Activated T-cell treated with anti-CD3 and anti-CD28 coated beads for 4 hours (primary cell): ENCODE data around the gene HNRNPF.
A peak's percentile ranks its signal among the peaks of the same experiment; 100 is the strongest.

Source experiments
- DNase-seq: peaks from one replicate; pipeline ENCODE4 v3.0.0-alpha.2; 2020

Gene HNRNPF

DNA sequence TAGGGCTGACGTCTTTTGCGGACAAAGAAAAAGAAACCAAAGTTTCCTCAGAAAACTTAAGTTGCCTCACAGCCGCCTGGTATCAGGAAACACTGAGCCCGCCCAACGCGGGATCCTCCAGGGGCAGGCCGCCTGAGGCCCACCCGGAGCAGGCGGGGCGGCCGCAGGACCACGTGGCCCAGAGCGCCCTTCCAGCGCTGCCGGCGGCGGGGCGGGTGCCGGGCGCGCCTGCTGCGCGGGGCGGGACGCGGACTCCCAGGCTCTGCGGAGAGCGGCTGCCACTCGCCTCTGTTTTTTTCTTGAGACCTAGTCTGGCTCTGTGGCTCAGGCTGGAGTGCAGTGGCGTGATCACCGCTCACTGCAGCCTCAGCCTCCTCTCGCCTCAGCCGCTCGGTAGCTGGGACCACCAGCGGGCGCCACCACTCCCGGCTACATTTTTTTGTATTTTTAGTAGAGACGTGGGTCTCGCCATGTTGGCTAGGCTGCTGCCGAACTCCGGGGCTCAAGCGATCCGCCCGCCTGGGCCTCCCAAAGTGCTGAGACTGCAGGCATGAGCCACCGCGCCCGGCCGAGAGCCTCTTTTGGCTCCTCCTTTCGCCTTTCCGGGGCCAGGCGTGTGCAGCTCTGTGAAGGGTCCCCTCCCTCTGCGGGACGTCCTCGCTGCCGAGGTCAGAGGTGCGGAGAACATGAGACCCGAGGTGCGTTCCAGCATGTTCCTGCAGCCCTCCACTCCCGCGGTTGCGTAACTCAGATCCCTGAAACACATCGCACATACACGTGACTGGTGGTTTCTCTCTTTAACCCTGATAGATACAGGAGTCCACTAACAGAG is 11.6 kb upstream of the HNRNPF start:
- DNase-seq, result peak; percentile 59

DNA sequence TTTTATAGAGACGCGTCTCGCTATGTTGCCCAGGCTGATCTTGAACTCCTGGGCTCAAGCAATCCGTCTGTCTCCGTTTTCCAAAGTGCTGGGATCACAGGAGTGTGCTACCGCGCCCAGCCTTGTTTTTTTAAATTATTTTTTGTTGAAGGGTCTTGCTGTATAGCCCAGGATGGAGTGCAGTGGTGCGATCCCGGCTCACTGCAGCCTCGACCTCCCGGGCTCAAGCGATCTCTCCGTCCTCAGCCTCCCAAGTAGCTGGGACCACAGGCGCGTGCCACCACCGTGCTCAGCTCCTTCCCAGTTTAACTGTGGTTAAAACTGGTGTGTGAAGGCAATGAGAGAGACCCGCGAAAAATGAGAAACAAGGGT is 11.0 kb upstream of the HNRNPF start:
- DNase-seq, result no peak

GRCh38 chr10:43417950-43418768 is 9.2 kb upstream of the HNRNPF start:
- no peak for DNase-seq

DNA sequence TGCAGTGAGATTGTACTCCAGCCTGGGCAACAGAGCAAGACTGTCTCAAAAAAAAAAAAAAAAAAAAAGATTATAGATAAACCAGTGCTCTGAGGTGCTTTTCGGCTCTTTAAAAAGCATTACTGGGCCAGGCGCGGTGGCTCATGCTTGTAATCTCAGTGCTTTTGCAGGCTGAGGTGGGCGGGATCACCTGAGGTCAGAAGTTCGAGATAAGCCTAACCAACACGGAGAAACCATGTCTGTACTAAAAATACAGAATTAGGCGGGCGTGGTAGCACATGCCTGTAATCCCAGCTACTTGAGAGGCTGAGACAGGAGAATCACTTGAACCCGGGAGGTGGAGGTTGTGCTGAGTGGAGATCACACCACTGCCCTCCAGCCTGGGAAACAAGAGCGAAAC is 6.6 kb upstream of the HNRNPF start:
- no peak for DNase-seq

DNA sequence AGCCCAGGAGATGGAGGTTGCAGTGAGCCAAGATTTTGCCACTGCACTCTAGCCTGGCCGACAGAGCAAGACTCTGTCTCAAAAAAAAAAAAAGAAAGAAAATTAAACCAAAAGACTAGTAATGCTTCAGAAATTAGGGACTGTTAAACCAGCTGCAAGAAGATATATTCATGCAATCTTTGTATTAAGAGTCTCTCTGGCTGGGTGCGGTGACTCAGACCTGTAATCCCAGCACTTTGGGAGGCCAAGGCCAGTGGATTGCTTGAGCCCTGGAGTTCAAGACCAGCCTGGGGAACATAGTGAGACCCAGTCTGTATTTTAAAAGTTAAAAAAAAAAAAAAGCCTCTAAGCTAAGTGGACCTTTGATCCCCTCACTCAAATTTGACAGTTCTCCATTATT is 2.5 kb upstream of the HNRNPF start:
- no peak for DNase-seq

GRCh38 chr10:43410345-43410744 is 1.4 kb upstream of the HNRNPF start:
- DNase-seq, result no peak

DNA sequence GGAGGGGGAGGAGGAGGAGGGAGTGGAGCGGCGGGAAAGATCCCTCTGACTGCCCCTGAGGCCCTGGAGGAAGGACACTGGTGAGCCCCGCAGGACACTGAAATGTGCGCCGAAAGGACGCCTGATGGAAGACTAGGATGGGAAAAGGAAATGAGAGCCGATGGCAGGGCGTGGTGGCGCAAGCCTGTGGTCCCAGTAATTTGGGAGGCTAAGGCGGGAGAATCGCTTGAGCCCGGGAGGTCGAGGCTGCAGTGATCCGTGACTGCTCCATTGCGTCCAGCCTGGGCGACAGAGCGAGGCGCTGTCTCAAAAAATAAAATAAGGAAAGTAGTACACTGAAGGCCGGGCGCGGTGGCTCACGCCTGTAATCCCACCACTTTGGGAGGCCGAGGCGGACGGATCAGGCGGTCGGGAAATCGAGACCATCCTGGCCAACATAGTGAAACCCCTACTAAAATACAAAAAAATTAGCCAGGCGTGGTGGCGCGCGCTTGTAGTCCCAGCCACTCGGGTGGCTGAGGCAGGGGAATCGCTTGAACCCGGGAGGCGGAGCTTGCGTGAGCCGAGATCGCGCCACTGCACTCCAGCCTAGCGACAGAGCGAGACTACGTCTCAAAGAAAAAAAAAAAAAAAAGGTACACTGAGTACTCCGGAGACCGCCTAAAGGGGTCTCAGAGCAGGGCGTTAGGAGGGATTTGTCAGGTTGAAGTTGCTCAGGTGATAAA is 561 bp upstream of the HNRNPF start:
- DNase-seq, result peak; percentile 47

DNA sequence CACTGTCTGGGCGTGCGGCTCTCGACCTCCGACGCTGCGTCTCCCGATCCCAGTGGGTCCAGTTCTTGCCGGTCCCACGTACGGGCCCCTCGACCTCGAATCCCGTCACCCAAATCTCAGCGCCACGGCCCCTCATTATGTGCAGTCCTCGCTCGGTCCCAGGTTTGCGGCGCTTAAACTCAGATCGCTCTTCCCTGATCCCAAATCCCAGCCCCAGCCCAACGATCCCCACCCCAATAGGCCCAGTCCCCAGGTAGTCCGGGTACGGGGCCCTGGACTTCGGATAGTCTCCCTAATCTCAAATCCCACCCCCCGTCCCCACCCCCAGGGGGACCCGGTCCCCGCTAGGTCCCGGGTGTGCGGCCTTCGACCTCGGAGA is 666 bp downstream of the HNRNPF start:
- no peak for DNase-seq

DNA sequence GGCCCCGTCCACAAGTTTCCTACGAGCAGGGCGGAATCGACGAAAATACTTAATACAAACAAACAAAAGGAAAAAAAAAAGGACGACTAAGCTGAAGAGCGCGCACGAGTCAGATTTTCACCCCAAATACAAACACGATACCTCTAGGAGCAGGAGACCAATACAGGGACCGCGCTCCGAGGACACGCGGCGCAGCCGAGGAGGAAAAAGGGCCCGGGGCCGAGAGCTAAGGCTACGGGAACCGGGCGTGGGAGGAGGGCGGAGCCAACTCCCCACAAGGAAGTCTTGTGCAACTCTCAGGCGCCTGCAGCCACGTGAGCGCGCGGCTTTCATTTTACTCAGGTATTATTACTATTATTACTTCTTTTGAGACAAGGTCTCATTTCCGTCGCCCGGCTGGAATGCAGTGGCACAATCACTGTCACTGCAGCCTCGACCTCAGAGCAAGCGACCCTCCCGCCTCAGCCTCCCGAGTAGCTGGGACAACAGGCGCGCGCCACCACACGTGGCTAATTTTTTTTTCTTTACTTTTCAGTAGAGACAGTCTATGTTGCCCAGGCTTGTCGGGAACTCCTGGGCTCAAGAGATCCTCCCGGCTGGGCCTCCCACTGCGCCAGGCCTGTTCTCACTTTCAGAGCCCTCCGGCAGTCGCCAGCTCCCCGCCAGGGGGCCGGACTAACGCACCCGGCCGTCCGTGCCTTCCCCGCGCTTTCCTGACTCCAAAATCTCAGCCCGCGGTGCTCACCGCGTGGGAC is 1.2 kb downstream of the HNRNPF start:
- peak; percentile 81 for DNase-seq

GRCh38 chr10:43407148-43407575 is 1.8 kb downstream of the HNRNPF start:
- peak; percentile 38 for DNase-seq

DNA sequence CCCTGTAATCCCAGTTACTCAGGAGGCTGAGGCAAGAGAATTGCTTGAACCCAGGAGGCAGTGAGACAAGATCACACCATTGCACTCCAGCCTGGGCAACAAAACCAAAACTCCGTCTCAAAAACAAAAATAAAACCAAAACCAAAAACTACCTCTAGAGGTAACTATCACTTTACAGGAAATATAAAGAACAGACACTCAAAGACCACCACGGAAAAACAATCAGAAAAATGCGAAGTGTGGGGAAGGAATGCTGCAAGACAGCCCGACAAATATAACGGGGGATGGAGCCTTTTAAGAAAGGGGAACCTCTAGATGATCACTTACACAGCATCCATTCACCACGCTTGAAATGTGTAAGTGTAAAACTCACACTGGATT is 4.3 kb downstream of the HNRNPF start:
- DNase-seq, result no peak

GRCh38 chr10:43403911-43404703 is 4.9 kb downstream of the HNRNPF start:
- no peak for DNase-seq

- DNase-seq, result no peak
These were observed 6.0 kb downstream of the HNRNPF start for GRCh38 chr10:43402880-43403452.

GRCh38 chr10:43402176-43402575 is 6.8 kb downstream of the HNRNPF start:
- DNase-seq, result no peak

DNA sequence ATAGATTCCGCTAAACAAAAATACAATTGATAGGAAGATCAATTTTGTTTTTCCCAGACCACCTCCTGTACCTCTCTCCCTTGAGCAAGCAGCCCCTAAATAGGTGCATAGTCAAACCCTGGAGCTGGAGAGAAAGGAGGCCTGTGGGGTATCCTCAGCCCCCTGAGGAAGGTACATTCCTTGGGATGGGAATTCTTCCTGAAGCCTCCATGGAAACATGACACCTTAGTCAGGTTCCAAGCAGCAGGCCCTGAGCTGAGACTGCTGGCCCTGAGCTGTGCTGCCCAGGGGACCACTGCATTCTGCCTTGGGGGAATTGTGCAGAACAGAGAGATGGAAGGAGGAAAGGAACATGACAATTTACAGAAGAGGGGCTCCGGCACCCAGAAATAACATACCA is 7.4 kb downstream of the HNRNPF start:
- DNase-seq, result no peak

- DNase-seq, result no peak
These were observed 9.4 kb downstream of the HNRNPF start for GRCh38 chr10:43399320-43400310.

- no peak for DNase-seq
These were observed 10.1 kb downstream of the HNRNPF start for GRCh38 chr10:43398939-43399319.

GRCh38 chr10:43396928-43397624 is 11.9 kb downstream of the HNRNPF start:
- DNase-seq, result peak; percentile 36

GRCh38 chr10:43396061-43396927 is 12.7 kb downstream of the HNRNPF start:
- DNase-seq, result peak; percentile 43
